ENCODE measurements around the gene PCDHGA2.
"Not testable (repeated sequence)": the region's sequence is repeated elsewhere in the genome, so short reads cannot be mapped to it uniquely, and the experiment has no call there.

Gene PCDHGA2

DNA sequence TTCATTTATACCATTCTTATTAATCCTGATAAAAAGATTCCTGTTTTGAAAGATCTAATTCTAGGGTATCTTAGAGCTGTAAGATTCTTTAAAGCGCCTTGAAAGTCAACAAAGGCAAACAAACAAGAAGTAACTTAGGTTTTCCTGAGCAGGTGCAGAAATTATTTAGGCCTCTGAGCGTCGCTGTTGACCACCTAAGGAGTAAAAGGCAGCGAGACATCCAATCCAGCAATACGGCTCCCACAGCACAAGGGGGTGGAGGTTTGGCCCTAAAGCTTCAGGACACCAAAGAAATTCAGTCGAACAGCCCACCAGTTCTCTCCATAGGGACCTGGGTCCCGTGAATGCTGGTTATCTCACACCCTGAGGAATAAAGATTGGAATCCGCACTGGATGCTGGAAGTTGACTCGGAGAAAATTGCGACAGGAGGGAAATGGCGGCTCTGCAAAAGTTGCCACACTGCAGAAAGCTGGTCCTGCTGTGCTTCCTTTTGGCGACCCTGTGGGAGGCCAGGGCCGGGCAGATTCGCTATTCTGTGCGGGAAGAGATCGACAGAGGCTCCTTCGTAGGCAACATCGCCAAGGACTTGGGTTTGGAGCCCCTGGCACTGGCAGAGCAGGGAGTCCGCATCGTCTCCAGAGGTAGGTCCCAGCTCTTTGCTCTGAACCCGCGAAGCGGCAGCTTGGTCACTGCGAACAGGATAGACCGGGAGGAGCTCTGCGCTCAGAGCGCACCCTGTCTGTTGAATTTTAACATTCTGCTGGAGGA, at the start of gene PCDHGA2:
Gene PCDHGA2, plus strand, starts transcription at position 223 of the 769 bp plus-strand sequence.
- peak; percentile 68 for DNase-seq (ENCODE audit: low read depth)
- peak; percentile 68 for TF ChIP-seq CTCF (conservative IDR thresholded peaks at IDR 0.05; ENCODE audit: control insufficient read depth, insufficient read depth, low read depth, low read length)
- H3K4me3 ChIP-seq (ENCODE audit: control insufficient read depth, low read depth, low read length), result peak within 1 kb of the TSS; percentile 20

DNA sequence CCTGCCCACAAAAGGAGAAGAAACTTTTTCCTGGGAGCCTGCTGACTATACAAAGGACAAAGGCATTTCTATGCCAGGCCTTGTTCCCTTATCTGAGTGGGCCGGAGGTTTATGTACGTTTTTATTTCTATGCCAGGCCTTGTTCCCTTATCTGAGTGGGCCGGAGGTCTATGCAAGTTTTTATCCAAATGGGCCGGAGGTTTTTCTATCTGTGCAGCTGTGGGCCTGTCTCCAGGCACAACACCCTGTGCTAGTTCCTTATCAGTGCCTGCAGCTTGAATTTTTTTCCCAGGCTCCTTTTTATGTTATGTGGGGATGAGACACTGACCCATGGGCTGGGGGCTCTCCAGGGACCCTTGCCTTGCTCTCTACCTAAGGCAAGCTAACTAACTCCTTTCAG, 40.2 kb upstream of the PCDHGA2 start:
- no peak for TF ChIP-seq CTCF (conservative IDR thresholded peaks at IDR 0.05; ENCODE audit: control insufficient read depth, insufficient read depth, low read depth, low read length)
- no peak for DNase-seq (ENCODE audit: low read depth)
- H3K4me3 ChIP-seq (ENCODE audit: control insufficient read depth, low read depth, low read length), result no peak overlapping the region

DNA sequence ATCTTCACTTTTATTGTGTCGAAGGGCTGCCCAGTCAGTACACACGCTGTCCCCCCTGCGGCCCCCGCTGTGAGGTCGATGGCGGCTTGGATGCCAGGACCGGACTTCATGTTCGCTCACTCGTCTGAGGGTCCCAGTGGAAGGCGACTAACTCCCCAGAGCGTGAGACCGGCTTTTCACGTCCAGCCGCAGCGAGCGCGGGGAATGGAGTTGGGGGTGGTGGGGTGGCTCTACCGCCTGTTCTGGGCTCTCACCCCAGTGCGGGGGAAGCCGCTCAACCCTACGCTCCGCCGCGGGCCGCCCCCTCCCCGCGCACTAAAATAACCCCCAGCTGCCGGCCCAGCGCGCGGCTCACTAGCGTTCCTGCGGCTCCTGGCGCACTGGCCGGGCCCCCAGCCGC, 34.8 kb upstream of the PCDHGA2 start, which contains the start of gene SLC25A2:
Gene SLC25A2, minus strand, starts transcription at position 294 of the 400 bp plus-strand sequence. Its CDS starts 184 bp downstream, at position 110.
- TF ChIP-seq CTCF (conservative IDR thresholded peaks at IDR 0.05; ENCODE audit: control insufficient read depth, insufficient read depth, low read depth, low read length), result no peak
- H3K4me3 ChIP-seq (ENCODE audit: control insufficient read depth, low read depth, low read length), result no peak within 1 kb of the TSS
- DNase-seq (ENCODE audit: low read depth), result no peak

DNA sequence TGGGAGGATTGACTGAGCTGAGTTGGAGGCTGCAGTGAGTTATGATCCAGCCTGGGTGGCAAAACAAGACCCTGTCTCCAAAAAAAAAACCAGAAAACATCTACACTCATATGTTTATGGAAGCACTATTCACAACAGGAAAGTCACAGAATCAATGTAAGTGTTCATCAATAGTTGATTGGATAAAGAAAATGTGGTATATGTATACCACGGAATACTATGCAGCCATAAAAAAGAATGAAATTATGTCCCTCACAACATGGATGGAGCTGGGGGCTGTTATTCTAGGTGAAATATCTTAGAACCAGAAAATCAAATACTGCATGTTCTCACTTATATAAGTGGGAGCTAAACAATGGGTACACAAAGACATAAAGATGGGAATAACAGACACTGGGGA, 31.9 kb upstream of the PCDHGA2 start:
- no peak for DNase-seq (ENCODE audit: low read depth)
- no peak overlapping the region for H3K4me3 ChIP-seq (ENCODE audit: control insufficient read depth, low read depth, low read length)
- no peak for TF ChIP-seq CTCF (conservative IDR thresholded peaks at IDR 0.05; ENCODE audit: control insufficient read depth, insufficient read depth, low read depth, low read length)

DNA sequence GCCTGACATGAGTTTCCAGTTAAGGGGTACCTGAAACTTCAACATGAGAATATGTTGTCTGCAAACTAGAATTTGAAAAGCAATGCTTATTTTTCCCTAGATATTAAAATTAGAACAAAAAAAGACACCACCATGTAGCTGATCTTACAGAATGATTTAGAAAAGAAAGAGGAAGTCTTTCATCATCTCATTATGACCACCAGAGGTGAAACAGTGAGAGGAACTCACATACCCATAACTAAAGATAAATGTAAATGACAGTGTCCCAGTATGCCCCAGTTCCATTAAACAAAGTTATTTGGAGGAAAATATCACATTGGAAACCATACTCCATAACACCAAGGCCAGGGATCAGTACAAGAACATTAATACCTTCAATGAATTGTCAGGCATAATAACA, 24.8 kb upstream of the PCDHGA2 start:
- no peak overlapping the region for H3K4me3 ChIP-seq (ENCODE audit: control insufficient read depth, low read depth, low read length)
- DNase-seq (ENCODE audit: low read depth), result no peak
- TF ChIP-seq CTCF (conservative IDR thresholded peaks at IDR 0.05; ENCODE audit: control insufficient read depth, insufficient read depth, low read depth, low read length), result no peak

- not testable (repeated sequence) for DNase-seq (ENCODE audit: low read depth); H3K4me3 ChIP-seq (ENCODE audit: control insufficient read depth, low read depth, low read length)
Observed at GRCh38 chr5:141316963-141317362, 21.6 kb upstream of the PCDHGA2 start.

GRCh38 chr5:141319202-141319601, 19.4 kb upstream of the PCDHGA2 start:
- H3K4me3 ChIP-seq (ENCODE audit: control insufficient read depth, low read depth, low read length), result no peak overlapping the region
- DNase-seq (ENCODE audit: low read depth), result no peak
- no peak for TF ChIP-seq CTCF (conservative IDR thresholded peaks at IDR 0.05; ENCODE audit: control insufficient read depth, insufficient read depth, low read depth, low read length)

All from fibroblast of mammary gland (primary cell).